Stimulated activated CD4-positive, alpha-beta T cell treated with anti-CD3 and anti-CD28 coated beads, Interleukin-4, amount 100 ng/mL, for 1 hour (primary cell): ENCODE measurements around the gene SELP.
"Not testable (repeated sequence)": the region's sequence is repeated elsewhere in the genome, so short reads cannot be mapped to it uniquely, and the experiment has no call there.

Source experiments
- DNase-seq: peaks from one replicate; pipeline ENCODE4 v3.0.0-alpha.2; 2020

SELP gene

GRCh38 chr1:169630006-169630405 is at the start of gene SELP:
SELP (minus strand) TSS chr1:169630124; CDS start chr1:169630074, 50 bp downstream.
- DNase-seq = no peak

DNA sequence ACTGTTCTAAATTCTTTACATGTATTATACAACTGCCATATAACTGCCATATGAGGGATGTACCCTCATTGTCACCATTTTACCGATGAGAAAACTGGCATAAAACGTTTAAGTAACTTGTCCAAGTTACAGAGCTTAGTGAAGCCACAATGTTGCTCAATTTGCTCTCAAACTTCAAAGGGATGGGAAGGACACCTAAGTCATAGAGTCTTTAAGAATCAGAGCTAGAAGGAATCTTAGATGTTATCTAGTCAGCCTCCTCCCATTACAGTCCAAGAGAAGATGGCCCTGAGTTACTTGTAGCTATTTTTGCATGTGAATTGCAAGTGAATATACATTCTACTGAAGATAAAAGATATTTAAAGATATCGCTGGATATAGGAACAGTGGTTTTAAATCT is 49.8 kb upstream of the SELP start:
- no peak for DNase-seq

- DNase-seq = no peak
Observed at GRCh38 chr1:169676001-169676400, 46.1 kb upstream of the SELP start.

GRCh38 chr1:169670836-169671235 is 40.9 kb upstream of the SELP start:
- no peak for DNase-seq

GRCh38 chr1:169670244-169670643 is 40.3 kb upstream of the SELP start:
- DNase-seq = not testable (repeated sequence)

- DNase-seq = not testable (repeated sequence)
Observed at GRCh38 chr1:169667699-169668596, 38.0 kb upstream of the SELP start.

GRCh38 chr1:169667227-169667639 is 37.3 kb upstream of the SELP start:
- not testable (repeated sequence) for DNase-seq

- DNase-seq = not testable (repeated sequence)
Observed at GRCh38 chr1:169662680-169663079, 32.8 kb upstream of the SELP start.

DNA sequence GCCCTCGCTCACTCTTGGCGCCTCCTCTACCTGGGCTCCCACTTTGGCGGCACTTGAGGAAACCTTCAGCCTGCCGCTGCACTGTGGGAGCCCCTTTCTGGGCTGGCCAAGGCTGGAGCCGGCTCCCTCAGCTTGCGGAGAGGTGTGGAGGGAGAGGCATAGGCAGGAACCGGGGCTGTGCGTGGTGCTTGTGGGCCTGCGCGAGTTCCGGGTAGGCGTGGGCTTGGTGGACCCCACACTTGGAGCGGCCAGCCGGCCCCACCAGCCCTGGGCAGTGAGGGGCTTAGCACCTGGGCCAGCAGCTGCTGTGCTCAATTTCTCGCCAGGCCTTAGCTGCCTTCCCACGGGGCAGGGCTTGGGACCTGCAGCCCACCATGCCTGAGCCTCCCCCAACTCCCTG is 31.1 kb upstream of the SELP start:
- DNase-seq = not testable (repeated sequence)

- not testable (repeated sequence) for DNase-seq
Observed at GRCh38 chr1:169658777-169659176, 28.9 kb upstream of the SELP start.

- DNase-seq = no peak
Observed at GRCh38 chr1:169653873-169654272, 23.9 kb upstream of the SELP start.

DNA sequence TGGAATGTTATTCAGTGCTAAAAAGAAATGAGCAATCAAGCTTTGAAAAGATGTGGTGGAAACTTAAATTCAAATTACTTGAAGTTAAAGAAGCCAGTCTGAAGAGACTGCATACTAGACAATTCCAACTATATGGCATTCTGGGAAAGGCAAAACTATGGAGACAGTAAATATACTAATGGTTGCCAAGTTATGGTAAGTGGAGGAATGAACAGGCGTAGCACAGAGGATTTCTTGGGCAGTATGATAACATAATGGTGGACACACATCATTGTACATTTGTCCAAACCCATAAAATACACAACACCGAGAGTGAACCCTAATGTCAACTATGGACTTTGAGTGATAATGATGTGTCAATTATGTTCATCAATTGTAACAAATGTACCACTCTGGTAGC is 21.1 kb upstream of the SELP start:
- DNase-seq = no peak

GRCh38 chr1:169650551-169650950 is 20.6 kb upstream of the SELP start:
- no peak for DNase-seq

DNA sequence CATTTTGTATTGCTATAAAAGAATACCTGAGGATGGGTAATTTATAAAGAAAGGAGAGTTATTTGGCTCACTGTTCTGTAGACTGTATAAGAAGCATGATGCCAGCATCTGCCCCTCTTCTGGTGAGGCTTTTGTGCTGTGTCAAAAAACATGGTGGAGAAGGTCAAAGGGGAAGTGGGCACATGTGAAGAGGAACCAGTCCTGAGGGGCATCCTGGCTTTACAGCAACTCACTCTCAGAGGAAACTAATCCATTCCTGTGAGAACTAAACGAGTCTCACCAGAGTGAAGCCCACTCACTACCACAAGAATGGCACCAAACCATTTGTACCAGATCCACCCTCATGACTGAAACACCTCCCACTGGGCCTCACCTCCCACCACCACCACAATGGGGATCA is 18.8 kb upstream of the SELP start:
- DNase-seq = no peak

DNA sequence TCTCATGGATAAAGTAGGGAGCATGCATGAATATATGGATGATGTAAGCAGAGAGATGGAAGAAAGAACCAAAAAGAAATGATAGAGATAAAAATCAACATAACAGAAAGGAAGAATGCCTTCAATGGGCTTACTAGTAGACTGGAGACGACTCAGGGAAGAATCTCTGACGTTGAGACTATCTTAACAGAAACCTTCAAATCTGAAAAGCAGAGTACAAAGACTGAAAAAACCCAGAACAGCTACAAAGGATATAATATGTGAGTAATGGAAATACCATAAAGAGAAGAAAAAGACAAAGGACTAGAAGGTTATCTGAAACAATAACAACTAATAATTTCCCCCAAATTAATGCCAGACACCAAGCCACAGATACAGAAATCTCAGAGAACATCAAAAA is 18.3 kb upstream of the SELP start:
- DNase-seq = no peak

- DNase-seq = no peak
Observed at GRCh38 chr1:169647512-169647911, 17.6 kb upstream of the SELP start.

- no peak for DNase-seq
Observed at GRCh38 chr1:169644297-169644696, 14.4 kb upstream of the SELP start.

- DNase-seq = no peak
Observed at GRCh38 chr1:169634877-169635276, 5.0 kb upstream of the SELP start.

GRCh38 chr1:169634145-169634544 is 4.2 kb upstream of the SELP start:
- DNase-seq = no peak

DNA sequence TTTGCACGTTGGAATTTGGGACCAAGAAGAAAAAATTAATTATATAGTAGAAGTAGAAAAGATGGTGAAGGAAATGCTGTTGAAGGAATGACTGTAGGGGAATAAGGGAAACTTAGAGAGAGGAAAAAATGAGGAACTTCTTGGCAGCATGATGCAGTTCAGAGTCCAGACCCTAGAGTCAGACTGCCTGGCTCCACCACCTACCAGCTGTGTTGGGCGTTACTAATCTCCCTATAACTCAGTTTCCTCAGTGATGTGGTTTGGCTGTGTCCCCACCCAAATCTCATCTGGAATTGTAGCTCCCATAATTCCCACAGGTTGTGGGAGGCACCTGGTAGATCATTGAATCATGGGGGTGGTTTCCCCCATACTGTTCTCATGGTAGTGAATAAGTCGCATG is 1.3 kb upstream of the SELP start:
- DNase-seq = no peak

GRCh38 chr1:169624912-169625311 is 5.0 kb downstream of the SELP start:
- no peak for DNase-seq

DNA sequence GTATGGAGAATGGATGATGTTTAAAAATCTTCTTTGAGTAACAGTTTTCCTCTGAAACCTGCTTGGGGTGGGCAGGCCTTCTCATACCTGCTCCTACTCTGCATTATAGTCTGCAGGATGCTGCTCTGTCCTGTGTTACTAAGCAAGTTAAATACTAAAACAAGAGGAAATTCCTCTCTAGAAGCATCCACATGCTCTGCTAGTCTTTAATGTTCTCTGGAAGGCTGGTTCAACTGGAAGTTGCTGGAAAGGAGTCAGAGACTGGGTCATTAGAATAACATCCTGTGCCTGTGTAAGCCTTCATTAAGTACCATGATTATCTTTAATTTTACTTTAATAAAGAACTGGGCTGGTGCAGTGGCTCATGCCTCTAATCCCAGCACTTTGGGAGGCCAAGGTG is 5.8 kb downstream of the SELP start:
- no peak for DNase-seq

DNA sequence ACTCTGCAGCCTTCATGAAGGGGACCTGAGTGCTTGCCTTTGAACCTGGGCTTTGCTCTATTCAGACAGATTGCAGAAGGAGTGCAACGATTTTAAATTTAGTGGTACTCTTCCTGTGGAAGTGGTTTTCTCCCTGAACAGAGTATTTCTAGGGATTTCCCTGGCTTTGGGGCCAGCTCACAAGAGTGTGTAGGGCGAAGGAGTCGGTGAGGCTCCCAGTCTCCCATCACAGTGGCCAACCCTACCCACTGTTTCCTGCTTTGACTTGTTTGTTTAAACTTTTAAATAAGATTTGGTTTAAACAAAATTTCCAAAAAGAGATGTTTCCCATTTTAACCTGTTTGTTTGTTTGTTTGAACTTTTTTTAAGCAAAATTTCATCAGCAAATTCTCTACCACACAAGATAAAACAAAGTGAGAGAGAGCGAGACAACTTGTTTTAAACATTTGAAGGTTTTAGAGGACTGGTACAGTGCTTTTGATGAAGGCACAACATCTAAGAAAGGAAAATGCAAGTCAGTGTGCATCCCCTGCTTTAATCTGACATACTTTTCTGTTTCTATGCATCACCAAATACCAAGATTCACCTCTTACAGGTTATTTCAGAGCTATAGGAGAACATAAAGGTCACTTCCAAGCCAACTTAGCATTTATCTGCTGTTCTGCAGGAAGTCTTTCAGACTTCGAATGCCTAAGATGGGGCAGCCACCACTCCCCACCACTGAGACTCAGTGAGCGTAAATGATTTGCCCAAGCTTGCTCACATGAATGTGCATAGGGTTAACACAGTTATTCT is 6.6 kb downstream of the SELP start:
- DNase-seq = no peak

DNA sequence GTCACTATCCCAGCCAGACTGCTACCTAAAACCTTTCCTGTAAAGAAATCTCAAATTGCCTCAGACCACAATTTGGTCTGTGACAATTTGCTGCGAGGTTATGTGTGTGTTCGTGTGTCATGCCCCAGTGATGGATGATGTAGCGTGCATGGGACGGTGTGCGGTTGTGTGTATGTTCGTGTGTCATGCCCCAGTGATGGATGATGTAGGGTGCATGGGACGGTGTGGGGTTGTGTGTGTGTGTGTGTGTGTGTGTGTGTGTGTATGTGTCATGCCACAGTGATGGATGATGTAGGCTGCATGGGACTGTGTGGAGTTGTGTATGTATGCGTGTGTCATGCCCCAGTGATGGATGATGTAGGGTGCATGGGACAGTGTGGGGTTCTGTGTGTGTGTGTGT is 9.4 kb downstream of the SELP start:
- DNase-seq = no peak
